HepG2 (cell line): ENCODE measurements around the gene VSIG2.

Experiments
- CENPX ChIP-seq: sonication (generic); formaldehyde crosslinking; IDR thresholded peaks from 2 replicates; pipeline ENCODE4 v1.9.0; 2021; ENCODE audit warnings: mild to moderate bottlenecking, missing genetic modification reagents, moderate library complexity
- FOXM1 ChIP-seq: sonication (generic); formaldehyde crosslinking; IDR thresholded peaks from 2 replicates; pipeline ENCODE4 v1.5.0; 2020; ENCODE audit warnings: missing genetic modification reagents
- MAZ ChIP-seq, 2 experiments: sonication (generic) in 1 of 2; formaldehyde crosslinking in 1 of 2; IDR thresholded peaks; 2 replicates each; pipeline versions ENCODE4 v1.5.0 to v1.6.1; 2012 to 2020; ENCODE audit warnings: low read depth in 2 of 2, mild to moderate bottlenecking in 2 of 2, borderline replicate concordance in 1 of 2, improper control_type of control experiment in 1 of 2, low read length in 1 of 2, missing genetic modification reagents in 1 of 2, moderate library complexity in 1 of 2
- POLR2A ChIP-seq, 2 experiments: IDR thresholded peaks; 2 replicates each; pipeline ENCODE4 v1.6.1; 2011; ENCODE audit warnings: low read depth in 2 of 2, low read length in 2 of 2, mild to moderate bottlenecking in 1 of 2, moderate library complexity in 1 of 2; ENCODE audit not compliant: insufficient read depth in 1 of 2
- ZBTB3 ChIP-seq: sonication (generic); formaldehyde crosslinking; IDR thresholded peaks from 2 replicates; pipeline ENCODE4 v1.4.0; 2020; ENCODE audit warnings: low read depth, mild to moderate bottlenecking, moderate library complexity, missing genetic modification reagents, borderline replicate concordance
- ZNF629 ChIP-seq: sonication (generic); formaldehyde crosslinking; conservative IDR thresholded peaks from 2 replicates; pipeline ENCODE4 v1.5.0; 2020; ENCODE audit warnings: missing genetic modification reagents
- ZSCAN29 ChIP-seq: sonication (generic); formaldehyde crosslinking; conservative IDR thresholded peaks from 2 replicates; pipeline ENCODE4 v1.4.0; 2020; ENCODE audit warnings: mild to moderate bottlenecking, missing genetic modification reagents

GRCh38 chr11:124746621-124747243 is 5.3 kb downstream of the VSIG2 start:
- TF ChIP-seq CENPX: no peak
- peak; percentile 55 to 69; a peak in 3 of 4 replicates for TF ChIP-seq POLR2A (IDR thresholded peaks at IDR 0.05; ENCODE audit: insufficient read depth in 1 of 2, low read depth in 2 of 2, low read length in 2 of 2)
- TF ChIP-seq ZBTB3 (CRISPR knock-in tag): no peak
- TF ChIP-seq ZSCAN29 (CRISPR knock-in tag): peak; percentile 76; the same call in 1 of the 2 replicates
- TF ChIP-seq MAZ (IDR thresholded peaks at IDR 0.05; ENCODE audit: borderline replicate concordance, low read depth, low read length): no peak
- 0 out of 2 replicates have a peak, but pooled peaks have one; percentile 20 for TF ChIP-seq MAZ (CRISPR knock-in tag; IDR thresholded peaks at IDR 0.05; ENCODE audit: low read depth)
- no peak for TF ChIP-seq FOXM1 (CRISPR knock-in tag)
- TF ChIP-seq ZNF629 (CRISPR knock-in tag): peak; percentile 46; the same call in 1 of the 2 replicates
